Measurements from ENCODE around the gene POMGNT1.

- TF ChIP-seq CTCF (IDR thresholded peaks at IDR 0.05; ENCODE audit: low read depth, low read length) (no peak), POLR2A (IDR thresholded peaks at IDR 0.05; ENCODE audit: extremely low read depth, insufficient read length) (no peak)
Measured at GRCh38 chr1:46173361-46173856, 24.8 kb downstream of the POMGNT1 start.
